Esophagus muscularis mucosa (tissue), 3 donors: ENCODE results near the gene PCYOX1L.

Experiments used
- CTCF ChIP-seq, 3 experiments: fragments of 200-600 bp in 2 of 3; fragments of 450-650 bp in 1 of 3; sonication (generic) in 2 of 3; IDR thresholded peaks; one replicate each; pipeline ENCODE4 v1.5.1; 2017 to 2019; ENCODE audit warnings: antibody characterized with exemption in 3 of 3, mild to moderate bottlenecking in 2 of 3, moderate library complexity in 1 of 3
- EP300 ChIP-seq: sonication (generic); formaldehyde crosslinking; IDR thresholded peaks from one replicate; pipeline ENCODE4 v1.6.1; 2017; ENCODE audit warnings: antibody characterized with exemption

DNA sequence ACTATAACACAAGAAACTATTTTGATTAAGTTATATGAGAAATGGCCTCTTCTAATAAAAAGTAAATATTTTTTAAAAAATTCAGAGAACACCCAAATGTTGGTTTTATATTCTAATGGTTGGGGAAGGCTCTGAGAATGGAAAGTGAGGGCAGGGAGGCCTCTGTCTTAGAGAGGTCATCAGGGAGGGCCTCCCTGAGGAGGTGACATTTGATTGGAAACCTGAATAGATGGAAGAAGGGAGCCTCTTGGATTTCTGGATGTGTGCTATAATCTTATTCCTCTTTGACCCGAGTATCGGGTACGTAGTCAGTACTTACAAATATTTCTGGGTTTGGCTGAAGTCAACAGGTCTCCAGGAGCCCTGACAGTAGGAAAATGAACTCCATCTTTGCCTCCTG, 38.7 kb upstream of the PCYOX1L start:
- TF ChIP-seq CTCF (IDR thresholded peaks at IDR 0.05) (no peak), EP300 (no peak)
